RPMI7951 (cell line): Measurements from ENCODE around the gene DAGLA. TPM values are rescaled to one million over a fixed set of nuclear protein-coding genes. Genes with fewer than 3 reads are reported as not detected.

ENCODE experiments used
- total RNA-seq: library from RNA; depleted of rRNA; stranded (reverse); fragments of >200 nt; shearing (Covaris generic); gene quantifications from 2 replicates; pipeline ENCODE4 v1.2.3, GENCODE V29; 2014; rRNA removed

DAGLA gene
- total RNA-seq, 1 experiment from 2014 or later, result 0.96 TPM

Other genes with a start within 250 kb of the DAGLA start
- not detected in 2 replicates for gene LRRC10B, start 171.6 kb upstream of the DAGLA start, total RNA-seq
- gene SYT7, start 99.3 kb upstream of the DAGLA start, total RNA-seq, result 0.29 and 0.48 TPM in 2 replicates
- gene MYRF, start 72.2 kb downstream of the DAGLA start, total RNA-seq, result 0.10 and 0.12 TPM in 2 replicates
- 158 and 203 TPM in 2 replicates for gene TMEM258, start 112.2 kb downstream of the DAGLA start, total RNA-seq
- 75.8 and 97.4 TPM in 2 replicates for gene FEN1, start 112.5 kb downstream of the DAGLA start, total RNA-seq
- gene FADS1, start 136.6 kb downstream of the DAGLA start, total RNA-seq, result 40.8 and 50.6 TPM in 2 replicates
- 42.3 and 48.8 TPM in 2 replicates for gene FADS2, start 147.9 kb downstream of the DAGLA start, total RNA-seq
- gene FADS3, start 211.2 kb downstream of the DAGLA start, total RNA-seq, result 60.9 and 65.1 TPM in 2 replicates
- 0.84 and 1.7 TPM in 2 replicates for gene RAB3IL1, start 237.2 kb downstream of the DAGLA start, total RNA-seq